WTC11 (cell line): Measurements from ENCODE around the gene PEX6. TPM values are rescaled to one million over a fixed set of nuclear protein-coding genes. Genes with fewer than 3 reads are reported as not detected.

Experiments used
- ATAC-seq: fragments of 200-7000 bp; cut with Tn5 transposase; 2 replicates; pipeline ENCODE4 v1.10.0; 2021; ENCODE audit warnings: mild to moderate bottlenecking, moderate library complexity
- CTCF ChIA-PET: fragments of 300-600 bp; sonication (Branson Sonifier 250); formaldehyde crosslinking; loops from one replicate; lab custom pipeline; 2021; ENCODE audit warnings: antibody characterized with exemption; lab: Charles Lee
- POLR2A ChIA-PET: fragments of 350-600 bp; sonication (Branson Sonifier 250); formaldehyde crosslinking; loops from one replicate; lab custom pipeline; 2021; ENCODE audit warnings: antibody characterized with exemption; lab: Charles Lee
- DNase-seq: peaks from one replicate; pipeline ENCODE4 v3.0.0; 2021; ENCODE audit warnings: low spot score
- H3K27ac Mint-ChIP-seq: 2 replicates; pipeline ENCODE4 v1.8.0; 2021; ENCODE audit warnings: mixed read lengths
- H3K27me3 Mint-ChIP-seq: 2 replicates; pipeline ENCODE4 v1.8.0; 2021; ENCODE audit warnings: low read depth, mild to moderate bottlenecking, moderate library complexity, mixed read lengths
- H3K36me3 Mint-ChIP-seq: 2 replicates; pipeline ENCODE4 v1.8.0; 2021; ENCODE audit warnings: mixed read lengths
- H3K4me1 Mint-ChIP-seq: 2 replicates; pipeline ENCODE4 v1.8.0; 2022; ENCODE audit warnings: mixed read lengths
- H3K4me3 Mint-ChIP-seq: 2 replicates; pipeline ENCODE4 v1.8.0; 2021; ENCODE audit warnings: mild to moderate bottlenecking, moderate library complexity, mixed read lengths
- H3K9me3 Mint-ChIP-seq: 2 replicates; pipeline ENCODE4 v1.8.0; 2021; ENCODE audit warnings: mixed read lengths
- ARID4B ChIP-seq: sonication (generic); formaldehyde crosslinking; IDR thresholded peaks from 2 replicates; pipeline ENCODE4 v1.8.0; 2023; ENCODE audit warnings: missing genetic modification reagents, mild to moderate bottlenecking, borderline replicate concordance
- ATF1 ChIP-seq: sonication (generic); formaldehyde crosslinking; IDR thresholded peaks from 2 replicates; pipeline ENCODE4 v1.8.1; 2023; ENCODE audit warnings: mild to moderate bottlenecking, moderate library complexity, missing genetic modification reagents
- FOXK1 ChIP-seq: sonication (generic); formaldehyde crosslinking; IDR thresholded peaks from 2 replicates; pipeline ENCODE4 v1.8.0; 2022; ENCODE audit warnings: mild to moderate bottlenecking, moderate library complexity, missing genetic modification reagents
- GRHL2 ChIP-seq: fragments of 250-450 bp; sonication (Bioruptor Pico); IDR thresholded peaks from 2 replicates; pipeline ENCODE4 v1.8.0; 2022; ENCODE audit warnings: mild to moderate bottlenecking, moderate library complexity; ENCODE audit not compliant: insufficient replicate concordance, severe bottlenecking
- JAZF1 ChIP-seq: fragments of 250-450 bp; sonication (Bioruptor Pico); IDR thresholded peaks from 2 replicates; pipeline ENCODE4 v1.9.0; 2021; ENCODE audit warnings: moderate library complexity, mild to moderate bottlenecking, inconsistent platforms
- JUN ChIP-seq: sonication (generic); formaldehyde crosslinking; IDR thresholded peaks from 2 replicates; pipeline ENCODE4 v1.8.0; 2023; ENCODE audit warnings: mild to moderate bottlenecking, missing genetic modification reagents
- OVOL2 ChIP-seq: fragments of 250-450 bp; sonication (Bioruptor Pico); IDR thresholded peaks from 2 replicates; pipeline ENCODE4 v1.9.0; 2021; ENCODE audit warnings: mild to moderate bottlenecking, borderline replicate concordance
- PRDM15 ChIP-seq: sonication (generic); formaldehyde crosslinking; IDR thresholded peaks from 2 replicates; pipeline ENCODE4 v1.8.0; 2022; ENCODE audit warnings: missing genetic modification reagents
- SP1 ChIP-seq: sonication (generic); formaldehyde crosslinking; conservative IDR thresholded peaks from 2 replicates; pipeline ENCODE4 v1.8.1; 2022; ENCODE audit warnings: missing genetic modification reagents
- TP53 ChIP-seq: sonication (generic); formaldehyde crosslinking; IDR thresholded peaks from 2 replicates; pipeline ENCODE4 v1.8.1; 2023; ENCODE audit warnings: mild to moderate bottlenecking, missing genetic modification reagents
- ZBTB21 ChIP-seq: sonication (generic); formaldehyde crosslinking; IDR thresholded peaks from 2 replicates; pipeline ENCODE4 v1.8.1; 2023; ENCODE audit warnings: mild to moderate bottlenecking, missing genetic modification reagents, borderline replicate concordance
- ZNF219 ChIP-seq: sonication (generic); formaldehyde crosslinking; IDR thresholded peaks from 2 replicates; pipeline ENCODE4 v1.8.0; 2023; ENCODE audit warnings: missing genetic modification reagents, mild to moderate bottlenecking, borderline replicate concordance
- ZNF416 ChIP-seq: fragments of 250-450 bp; sonication (Bioruptor Pico); IDR thresholded peaks from 2 replicates; pipeline ENCODE4 v1.9.0; 2021; ENCODE audit warnings: mild to moderate bottlenecking, inconsistent platforms
- ZNF423 ChIP-seq: fragments of 250-450 bp; sonication (Bioruptor Pico); IDR thresholded peaks from 2 replicates; pipeline ENCODE4 v2.1.2; 2022; ENCODE audit warnings: mild to moderate bottlenecking, moderate library complexity
- ZNF512 ChIP-seq: sonication (generic); formaldehyde crosslinking; IDR thresholded peaks from 2 replicates; pipeline ENCODE4 v1.8.1; 2022; ENCODE audit warnings: missing genetic modification reagents, borderline replicate concordance
- ZSCAN18 ChIP-seq: fragments of 250-450 bp; sonication (Bioruptor Pico); IDR thresholded peaks from 2 replicates; pipeline ENCODE4 v2.1.2; 2022; ENCODE audit warnings: mild to moderate bottlenecking, moderate library complexity
- total RNA-seq: library from RNA; stranded (reverse); gene quantifications from 3 replicates; pipeline ENCODE4 v1.2.3, GENCODE V29; 2021
- TF ChIP-seq, protein P1 (sequence below): sonication (generic); formaldehyde crosslinking; IDR thresholded peaks from 2 replicates; pipeline ENCODE4 v1.8.0; 2022; ENCODE audit warnings: mild to moderate bottlenecking, missing genetic modification reagents
- TF ChIP-seq, protein P2 (sequence below): fragments of 250-450 bp; sonication (Bioruptor Pico); IDR thresholded peaks from 2 replicates; pipeline ENCODE4 v1.8.0; 2021; ENCODE audit warnings: mild to moderate bottlenecking
- TF ChIP-seq, protein P3 (sequence below): sonication (generic); formaldehyde crosslinking; IDR thresholded peaks from 2 replicates; pipeline ENCODE4 v1.8.1; 2022; ENCODE audit warnings: mild to moderate bottlenecking, moderate library complexity, missing genetic modification reagents
- TF ChIP-seq, protein P4 (sequence below): fragments of 250-450 bp; sonication (Bioruptor Pico); IDR thresholded peaks from 2 replicates; pipeline ENCODE4 v1.9.0; 2021; ENCODE audit warnings: mild to moderate bottlenecking

The PEX6 gene
- total RNA-seq, 1 experiment from 2014 or later, result 8.2 TPM

- no peak overlapping the region for H3K27ac Mint-ChIP-seq
- ChIA-PET CTCF (interaction anchor here (1.2 to 1.3 kb wide), 2 partner anchors 12 to 40 kb away, joined by 3 to 5 read pairs; no protein-coding TSS in a partner anchor), POLR2A (no interaction called here)
- peaks cover 27% of the 10 kb centered on the region for H3K4me1 Mint-ChIP-seq
- no peaks in the 10 kb centered on the region for H3K27me3 Mint-ChIP-seq
- no peak overlapping the region for H3K4me3 Mint-ChIP-seq
- H3K9me3 Mint-ChIP-seq, result no peaks in the 10 kb centered on the region
- TF ChIP-seq ARID4B (CRISPR knock-in tag) (no peak), JAZF1 (CRISPR knock-in tag) (no peak), ZNF512 (CRISPR knock-in tag) (no peak), ZNF423 (CRISPR knock-in tag) (no peak), JUN (no peak), PRDM15 (no peak), ZNF219 (CRISPR knock-in tag) (no peak), ATF1 (no peak), GRHL2 (CRISPR knock-in tag) (no peak), OVOL2 (CRISPR knock-in tag) (no peak), FOXK1 (CRISPR knock-in tag) (no peak), ZNF416 (CRISPR knock-in tag) (no peak), ZSCAN18 (CRISPR knock-in tag) (no peak), ZBTB21 (CRISPR knock-in tag) (no peak), SP1 (CRISPR knock-in tag) (no peak), TP53 (no peak)
- TF ChIP-seq, protein P1, sequence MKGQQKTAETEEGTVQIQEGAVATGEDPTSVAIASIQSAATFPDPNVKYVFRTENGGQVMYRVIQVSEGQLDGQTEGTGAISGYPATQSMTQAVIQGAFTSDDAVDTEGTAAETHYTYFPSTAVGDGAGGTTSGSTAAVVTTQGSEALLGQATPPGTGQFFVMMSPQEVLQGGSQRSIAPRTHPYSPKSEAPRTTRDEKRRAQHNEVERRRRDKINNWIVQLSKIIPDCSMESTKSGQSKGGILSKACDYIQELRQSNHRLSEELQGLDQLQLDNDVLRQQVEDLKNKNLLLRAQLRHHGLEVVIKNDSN (CRISPR knock-in tag), result no peak
- TF ChIP-seq, protein P2, sequence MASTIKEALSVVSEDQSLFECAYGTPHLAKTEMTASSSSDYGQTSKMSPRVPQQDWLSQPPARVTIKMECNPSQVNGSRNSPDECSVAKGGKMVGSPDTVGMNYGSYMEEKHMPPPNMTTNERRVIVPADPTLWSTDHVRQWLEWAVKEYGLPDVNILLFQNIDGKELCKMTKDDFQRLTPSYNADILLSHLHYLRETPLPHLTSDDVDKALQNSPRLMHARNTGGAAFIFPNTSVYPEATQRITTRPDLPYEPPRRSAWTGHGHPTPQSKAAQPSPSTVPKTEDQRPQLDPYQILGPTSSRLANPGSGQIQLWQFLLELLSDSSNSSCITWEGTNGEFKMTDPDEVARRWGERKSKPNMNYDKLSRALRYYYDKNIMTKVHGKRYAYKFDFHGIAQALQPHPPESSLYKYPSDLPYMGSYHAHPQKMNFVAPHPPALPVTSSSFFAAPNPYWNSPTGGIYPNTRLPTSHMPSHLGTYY (CRISPR knock-in tag), result no peak
- TF ChIP-seq, protein P3, sequence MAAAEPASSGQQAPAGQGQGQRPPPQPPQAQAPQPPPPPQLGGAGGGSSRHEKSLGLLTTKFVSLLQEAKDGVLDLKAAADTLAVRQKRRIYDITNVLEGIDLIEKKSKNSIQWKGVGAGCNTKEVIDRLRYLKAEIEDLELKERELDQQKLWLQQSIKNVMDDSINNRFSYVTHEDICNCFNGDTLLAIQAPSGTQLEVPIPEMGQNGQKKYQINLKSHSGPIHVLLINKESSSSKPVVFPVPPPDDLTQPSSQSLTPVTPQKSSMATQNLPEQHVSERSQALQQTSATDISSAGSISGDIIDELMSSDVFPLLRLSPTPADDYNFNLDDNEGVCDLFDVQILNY (CRISPR knock-in tag), result no peak
- TF ChIP-seq, protein P4, sequence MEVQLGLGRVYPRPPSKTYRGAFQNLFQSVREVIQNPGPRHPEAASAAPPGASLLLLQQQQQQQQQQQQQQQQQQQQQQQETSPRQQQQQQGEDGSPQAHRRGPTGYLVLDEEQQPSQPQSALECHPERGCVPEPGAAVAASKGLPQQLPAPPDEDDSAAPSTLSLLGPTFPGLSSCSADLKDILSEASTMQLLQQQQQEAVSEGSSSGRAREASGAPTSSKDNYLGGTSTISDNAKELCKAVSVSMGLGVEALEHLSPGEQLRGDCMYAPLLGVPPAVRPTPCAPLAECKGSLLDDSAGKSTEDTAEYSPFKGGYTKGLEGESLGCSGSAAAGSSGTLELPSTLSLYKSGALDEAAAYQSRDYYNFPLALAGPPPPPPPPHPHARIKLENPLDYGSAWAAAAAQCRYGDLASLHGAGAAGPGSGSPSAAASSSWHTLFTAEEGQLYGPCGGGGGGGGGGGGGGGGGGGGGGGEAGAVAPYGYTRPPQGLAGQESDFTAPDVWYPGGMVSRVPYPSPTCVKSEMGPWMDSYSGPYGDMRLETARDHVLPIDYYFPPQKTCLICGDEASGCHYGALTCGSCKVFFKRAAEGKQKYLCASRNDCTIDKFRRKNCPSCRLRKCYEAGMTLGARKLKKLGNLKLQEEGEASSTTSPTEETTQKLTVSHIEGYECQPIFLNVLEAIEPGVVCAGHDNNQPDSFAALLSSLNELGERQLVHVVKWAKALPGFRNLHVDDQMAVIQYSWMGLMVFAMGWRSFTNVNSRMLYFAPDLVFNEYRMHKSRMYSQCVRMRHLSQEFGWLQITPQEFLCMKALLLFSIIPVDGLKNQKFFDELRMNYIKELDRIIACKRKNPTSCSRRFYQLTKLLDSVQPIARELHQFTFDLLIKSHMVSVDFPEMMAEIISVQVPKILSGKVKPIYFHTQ (CRISPR knock-in tag), result no peak
- peaks cover 48% of the 10 kb centered on the region for H3K36me3 Mint-ChIP-seq
- ATAC-seq, result peak; percentile 6; the same call in 1 of the 2 replicates
- no peak for DNase-seq
These were observed 32.2 kb upstream of the PEX6 start for GRCh38 chr6:43011207-43011606.
